ENCODE measurements around the gene ZNF853. TPM values are rescaled to one million over a fixed set of nuclear protein-coding genes. Genes with fewer than 3 reads are reported as not detected.
"Not testable (repeated sequence)": the region's sequence is repeated elsewhere in the genome, so short reads cannot be mapped to it uniquely, and the experiment has no call there.

The ZNF853 gene
- total RNA-seq, 4 donors from 2014 or later = 17.2 to 27.4 (median 22.1) TPM

DNA sequence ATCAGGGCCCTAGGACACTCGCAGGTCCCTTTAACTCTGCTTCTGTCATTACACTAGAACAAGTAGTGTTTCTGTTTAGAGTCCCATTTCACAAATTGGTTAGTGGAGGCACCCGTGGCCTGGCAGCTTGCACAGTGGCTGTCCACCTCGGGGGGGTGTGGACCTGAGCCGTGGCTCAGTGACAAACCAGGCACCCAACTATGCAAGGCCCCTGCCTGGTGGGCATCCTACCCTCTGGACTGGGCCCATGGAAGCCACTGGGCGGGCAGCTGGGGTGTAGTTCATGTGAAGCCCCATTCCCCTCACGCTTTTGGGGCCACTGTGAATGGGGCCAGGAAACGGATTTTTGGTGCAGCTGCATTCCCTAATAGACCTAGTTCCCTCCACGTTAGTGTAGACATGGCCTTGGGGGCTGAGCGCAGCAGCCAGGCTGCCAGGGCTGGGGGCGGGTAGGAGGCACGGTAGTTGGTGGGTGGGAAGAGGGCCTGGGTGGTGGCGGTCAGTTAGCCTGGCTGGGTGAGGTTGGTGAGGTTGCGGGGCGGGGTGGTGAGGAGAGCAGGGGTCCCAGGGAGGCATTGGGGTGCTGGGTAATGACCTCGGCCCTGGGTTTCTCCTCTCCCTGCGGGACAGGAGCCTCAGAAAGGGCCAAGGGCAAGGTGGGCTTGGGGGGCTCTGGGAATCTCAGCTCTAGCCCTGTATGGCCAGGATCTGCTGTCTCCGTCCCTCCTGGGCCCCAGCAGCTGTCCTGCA lies 40.4 kb downstream of the ZNF853 start:
- H3K4me1 ChIP-seq = peaks cover 0 to 10% of the 10 kb centered on the region in 2 donors
- no peak for TF ChIP-seq POLR2A (IDR thresholded peaks at IDR 0.05)
- TF ChIP-seq, protein P1, sequence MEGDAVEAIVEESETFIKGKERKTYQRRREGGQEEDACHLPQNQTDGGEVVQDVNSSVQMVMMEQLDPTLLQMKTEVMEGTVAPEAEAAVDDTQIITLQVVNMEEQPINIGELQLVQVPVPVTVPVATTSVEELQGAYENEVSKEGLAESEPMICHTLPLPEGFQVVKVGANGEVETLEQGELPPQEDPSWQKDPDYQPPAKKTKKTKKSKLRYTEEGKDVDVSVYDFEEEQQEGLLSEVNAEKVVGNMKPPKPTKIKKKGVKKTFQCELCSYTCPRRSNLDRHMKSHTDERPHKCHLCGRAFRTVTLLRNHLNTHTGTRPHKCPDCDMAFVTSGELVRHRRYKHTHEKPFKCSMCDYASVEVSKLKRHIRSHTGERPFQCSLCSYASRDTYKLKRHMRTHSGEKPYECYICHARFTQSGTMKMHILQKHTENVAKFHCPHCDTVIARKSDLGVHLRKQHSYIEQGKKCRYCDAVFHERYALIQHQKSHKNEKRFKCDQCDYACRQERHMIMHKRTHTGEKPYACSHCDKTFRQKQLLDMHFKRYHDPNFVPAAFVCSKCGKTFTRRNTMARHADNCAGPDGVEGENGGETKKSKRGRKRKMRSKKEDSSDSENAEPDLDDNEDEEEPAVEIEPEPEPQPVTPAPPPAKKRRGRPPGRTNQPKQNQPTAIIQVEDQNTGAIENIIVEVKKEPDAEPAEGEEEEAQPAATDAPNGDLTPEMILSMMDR (IDR thresholded peaks at IDR 0.05) = no peak
- intact Hi-C loops (cut with DNase I) = loop anchor here (10.0 kb wide), 1 partner anchor 49 kb away; the partner anchor contains the start of gene ZNF12
- WGBS, 2 donors = 98% methylated on average over 16 to 17 of the region's 17 CpGs
- H3K27ac ChIP-seq = no peak overlapping the region
- no peaks in the 10 kb centered on the region for H3K27me3 ChIP-seq
- peaks cover 20 to 27% of the 10 kb centered on the region in 2 donors for H3K36me3 ChIP-seq
- no peak overlapping the region for H3K4me3 ChIP-seq (replicated peaks in 1 of 3)
- no peak for DNase-seq
- no peaks in the 10 kb centered on the region for H3K9me3 ChIP-seq

DNA sequence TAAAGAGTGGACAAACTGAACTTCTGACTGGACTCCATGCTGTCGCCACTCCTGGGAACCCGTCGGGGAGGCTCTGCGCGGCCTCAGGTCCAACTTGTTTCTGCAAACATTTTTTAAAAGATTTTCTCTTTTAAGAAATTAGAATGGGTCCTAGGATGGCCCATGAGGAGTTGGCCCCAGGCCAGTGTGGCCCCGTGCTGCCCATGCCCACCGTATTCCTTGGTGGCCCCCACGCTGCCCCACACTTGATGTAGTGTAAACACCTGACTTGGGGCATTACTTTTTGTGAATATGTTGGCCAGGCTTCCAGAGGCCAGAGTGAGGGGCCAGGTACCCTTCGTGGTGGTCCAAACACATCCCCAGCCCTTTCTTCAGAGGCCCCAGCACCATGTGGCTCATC lies 41.0 kb downstream of the ZNF853 start:
- H3K27me3 ChIP-seq = no peaks in the 10 kb centered on the region
- WGBS, 2 donors = 95% methylated on average over 9 of the region's 9 CpGs
- peaks cover 0 to 10% of the 10 kb centered on the region in 2 donors for H3K4me1 ChIP-seq
- no peaks in the 10 kb centered on the region for H3K9me3 ChIP-seq
- intact Hi-C loops (cut with DNase I) = loop anchor here (10.0 kb wide), 1 partner anchor 48 kb away; the partner anchor contains the start of gene ZNF12
- H3K36me3 ChIP-seq = peaks cover 20 to 27% of the 10 kb centered on the region in 2 donors
- DNase-seq = no peak
- no peak overlapping the region for H3K4me3 ChIP-seq (replicated peaks in 1 of 3)
- TF ChIP-seq POLR2A (IDR thresholded peaks at IDR 0.05) = no peak
- TF ChIP-seq, protein P1 (IDR thresholded peaks at IDR 0.05) = no peak
- no peak overlapping the region for H3K27ac ChIP-seq

DNA sequence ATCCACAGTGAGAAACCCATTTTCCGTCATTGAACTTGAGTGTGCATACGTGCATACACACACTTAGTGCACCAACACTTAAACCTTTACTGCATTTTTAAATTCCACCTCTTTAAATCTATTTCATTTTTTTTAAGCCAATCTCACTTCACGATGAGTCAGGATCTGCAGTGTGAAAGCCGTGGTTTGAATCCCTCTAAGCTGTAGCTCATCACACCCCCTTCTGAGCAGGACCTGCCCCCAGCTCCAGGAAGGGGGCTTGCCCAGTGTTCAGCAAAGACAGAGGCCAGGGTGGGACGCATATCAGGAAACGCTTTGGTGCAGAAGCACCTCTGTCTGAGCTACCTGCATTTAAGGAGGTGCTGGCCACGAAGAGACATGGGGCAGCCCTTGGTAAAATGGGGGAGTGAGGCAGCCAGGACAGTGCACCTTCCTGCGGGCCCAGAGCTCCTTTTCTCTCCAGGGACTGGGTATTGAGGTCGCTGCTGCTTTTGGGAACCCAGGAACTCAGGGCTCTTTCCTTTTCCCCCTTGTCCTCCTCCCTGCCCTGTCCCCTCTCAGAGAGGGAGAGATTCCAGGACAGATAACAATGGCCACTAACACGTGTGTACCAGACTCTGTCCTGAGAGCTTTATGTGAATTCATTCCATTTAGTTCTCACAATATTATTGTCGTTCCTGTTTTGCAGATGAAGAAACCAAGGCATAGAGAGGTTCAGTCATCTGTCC lies 43.4 kb downstream of the ZNF853 start:
- Histone ChIP-seq H3K4me3 (replicated peaks in 1 of 3) (no peak overlapping the region), H3K36me3 (peaks cover 12% of the 10 kb centered on the region in 2 donors), H3K27ac (no peak overlapping the region), H3K4me1 (peaks cover 0 to 10% of the 10 kb centered on the region in 2 donors), H3K9me3 (no peaks in the 10 kb centered on the region), H3K27me3 (no peaks in the 10 kb centered on the region)
- 34 to 35% methylated on average over 10 to 11 of the region's 11 CpGs for WGBS, 2 donors
- intact Hi-C loops (cut with DNase I) = loop anchor here (10.0 kb wide), 1 partner anchor 46 kb away; the partner anchor contains the start of gene ZNF12
- TF ChIP-seq, protein P1 (IDR thresholded peaks at IDR 0.05) = no peak
- no peak for TF ChIP-seq POLR2A (IDR thresholded peaks at IDR 0.05)
- DNase-seq = no peak

DNA sequence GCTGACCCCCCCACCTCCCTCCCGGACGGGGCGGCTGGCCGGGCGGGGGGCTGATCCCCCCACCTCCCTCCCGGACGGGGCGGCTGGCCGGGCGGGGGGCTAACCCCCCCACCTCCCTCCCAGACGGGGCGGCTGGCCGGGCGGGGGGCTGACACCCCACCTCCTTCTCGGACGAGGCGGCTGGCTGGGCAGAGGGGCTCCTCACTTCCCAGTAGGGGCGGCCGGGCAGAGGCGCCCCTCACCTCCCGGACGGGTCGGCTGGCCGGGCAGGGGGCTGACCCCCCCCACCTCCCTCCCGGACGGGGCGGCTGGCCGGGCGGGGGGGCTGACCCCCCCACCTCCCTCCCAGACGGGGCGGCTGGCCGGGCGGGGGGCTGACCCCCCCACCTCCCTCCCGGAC lies 55.4 kb downstream of the ZNF853 start:
- not testable (repeated sequence) for H3K4me1 ChIP-seq

More for the DNA sequence above, 55.4 kb downstream of the ZNF853 start:
- H3K36me3 ChIP-seq; H3K4me3 ChIP-seq (replicated peaks in 1 of 3); intact Hi-C loops (cut with DNase I); H3K27me3 ChIP-seq; H3K27ac ChIP-seq; DNase-seq; H3K9me3 ChIP-seq: not testable (repeated sequence)
- WGBS, 2 donors = no CpG with 5 or more reads among the region's 34 CpGs

Other genes starting within 250 kb of the ZNF853 start
- 100 to 1,000 TPM; 141 to 284 (median 180) TPM for gene RAC1, start 241.1 kb upstream of the ZNF853 start, total RNA-seq
- gene DAGLB, start 167.7 kb upstream of the ZNF853 start, total RNA-seq = 10 to 100 TPM; 14.1 to 18.4 (median 16.2) TPM
- gene KDELR2, start 131.5 kb upstream of the ZNF853 start, total RNA-seq = 100 to 1,000 TPM; 113 to 203 (median 147) TPM
- under 1 TPM; 0.13 to 0.67 (median 0.40) TPM for gene GRID2IP, start 64.1 kb upstream of the ZNF853 start, total RNA-seq
- gene ZDHHC4, start 38.2 kb upstream of the ZNF853 start, total RNA-seq = 10 to 100 TPM; 68.8 to 97.3 (median 81.4) TPM
- 10 to 100 TPM; 22.7 to 42.9 (median 31.9) TPM for gene INTS15, start 25.6 kb upstream of the ZNF853 start, total RNA-seq
- gene ZNF316, start 21.7 kb downstream of the ZNF853 start, total RNA-seq = 10 to 100 TPM; 40.6 to 63.7 (median 49.5) TPM
- 10 to 100 TPM; 29.2 to 43.9 (median 31.4) TPM for gene ZNF12, start 91.3 kb downstream of the ZNF853 start, total RNA-seq
- 1 to 10 TPM in 1 of 4 donors, under 1 TPM in 2, not detected in 1; 0.21 to 2.6 (median 0.27) TPM for gene RSPH10B2, start 138.5 kb downstream of the ZNF853 start, total RNA-seq
- 10 to 100 TPM; 26.1 to 54.4 (median 40.8) TPM for gene CCZ1B, start 210.7 kb downstream of the ZNF853 start, total RNA-seq

Data from thyroid gland (tissue), 4 donors.